GM18526 (cell line): Measurements from ENCODE around the gene GABRP.

Experiments used
- POLR2A ChIP-seq: IDR thresholded peaks from 3 replicates; pipeline ENCODE4 v1.6.1; 2011; ENCODE audit not compliant: insufficient read length; ENCODE audit errors: extremely low read depth

GABRP gene

DNA sequence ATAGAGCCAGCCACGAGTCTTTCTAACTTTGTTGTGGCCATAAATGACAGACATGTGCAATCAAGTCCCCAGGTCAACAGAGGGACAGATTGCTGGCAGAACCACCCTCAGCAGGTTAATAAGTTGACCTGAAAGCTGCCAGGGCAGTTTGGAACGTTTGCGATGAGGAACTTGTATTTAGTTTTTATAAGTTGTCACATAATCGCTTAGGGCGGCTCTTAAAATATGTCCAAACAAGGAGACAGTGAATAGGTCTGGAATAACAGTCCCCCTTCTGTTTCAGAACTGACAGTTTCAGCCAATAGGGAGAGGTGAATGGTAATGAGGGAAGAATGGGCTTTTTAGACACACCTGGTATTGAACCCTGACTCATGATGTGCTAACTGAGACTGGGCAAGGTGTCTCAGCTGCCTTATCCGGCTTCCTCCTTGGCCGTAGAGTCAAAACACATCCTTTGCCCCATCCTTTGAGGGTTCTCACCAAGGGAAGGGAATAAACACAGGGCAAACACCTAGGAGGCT is 33.6 kb upstream of the GABRP start:
- no peak for TF ChIP-seq POLR2A

DNA sequence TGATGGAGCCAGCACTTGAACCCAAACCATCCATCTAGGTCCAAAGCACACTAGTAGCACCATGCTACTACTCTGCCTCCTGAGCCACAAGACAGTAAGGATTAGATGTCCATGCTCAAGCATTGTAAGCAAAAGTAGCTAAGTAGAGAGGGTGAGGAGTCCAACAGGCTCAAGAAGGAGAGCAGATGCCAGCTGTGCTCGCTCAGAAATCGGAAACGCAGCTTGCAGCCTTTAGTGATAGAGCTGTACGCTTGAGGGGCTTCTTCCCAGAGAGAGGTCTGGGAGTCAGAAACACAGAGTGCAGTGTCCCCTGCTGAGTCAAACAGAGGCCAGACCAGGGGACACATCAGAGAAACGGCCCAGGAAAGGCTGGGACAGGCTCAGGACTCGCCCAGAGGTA is 32.7 kb upstream of the GABRP start:
- TF ChIP-seq POLR2A: no peak

DNA sequence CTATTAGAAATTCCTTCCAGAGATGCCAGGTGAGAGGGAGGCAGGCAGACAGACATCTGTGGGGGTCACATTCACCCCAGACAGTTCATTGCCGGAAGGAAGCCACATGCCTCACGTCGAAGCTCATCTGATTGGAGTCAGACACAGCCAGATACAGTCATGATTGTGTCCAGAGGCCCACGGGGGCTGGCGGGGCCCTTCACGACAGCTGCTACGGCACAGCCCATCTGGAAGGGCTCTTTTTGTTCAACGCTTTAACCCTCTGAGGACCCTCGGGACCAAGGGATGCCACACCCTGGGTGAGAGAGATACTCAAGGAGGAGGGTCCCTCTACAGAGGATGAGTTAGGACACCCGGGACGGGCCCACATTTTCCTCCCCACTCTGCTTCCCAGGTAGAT is 31.9 kb upstream of the GABRP start:
- no peak for TF ChIP-seq POLR2A

DNA sequence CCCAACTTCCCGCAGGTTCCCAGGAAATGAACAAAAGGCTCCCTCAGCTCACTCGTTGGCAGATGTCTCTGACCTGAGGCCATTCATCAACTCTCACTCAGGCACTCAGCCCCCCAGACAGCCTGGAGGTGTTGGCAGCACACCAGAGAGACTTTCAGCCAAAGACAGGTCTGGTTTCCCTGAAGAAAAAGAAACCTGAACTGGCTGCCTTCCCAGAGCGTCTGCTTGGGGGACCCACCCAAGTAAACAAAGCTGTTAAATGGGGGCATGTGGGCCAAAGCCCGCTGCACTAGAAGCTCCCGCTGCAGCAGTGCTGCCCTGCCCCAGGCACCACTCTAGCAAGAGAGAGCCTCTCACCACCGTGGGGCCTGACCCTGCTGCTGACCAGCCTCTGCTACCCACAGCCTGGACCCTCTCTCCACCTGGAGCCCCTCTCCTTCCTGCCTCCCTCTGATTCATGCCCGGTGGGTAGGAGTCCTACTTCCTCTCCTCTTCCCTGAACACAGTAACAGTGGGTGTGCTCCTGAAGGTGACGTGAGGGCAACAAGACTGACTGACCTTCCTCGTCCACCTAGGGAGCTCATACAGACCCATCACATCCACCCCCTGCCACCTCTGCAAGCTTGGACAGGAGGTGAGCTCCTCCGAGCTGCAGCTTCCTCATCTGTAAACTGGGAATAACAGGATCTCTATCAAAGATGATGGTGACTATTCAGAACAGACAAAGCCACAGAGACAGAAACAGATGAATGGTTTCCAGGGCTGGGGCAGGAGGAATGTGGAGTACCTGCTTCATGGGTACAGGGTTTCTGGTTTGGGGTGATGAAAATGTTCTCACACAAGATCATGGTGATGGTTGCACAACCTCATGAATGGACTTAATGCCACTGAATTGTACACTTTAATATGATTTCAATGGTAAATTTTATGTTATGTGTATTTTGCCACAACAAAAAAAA is 31.0 kb upstream of the GABRP start:
- TF ChIP-seq POLR2A: no peak

DNA sequence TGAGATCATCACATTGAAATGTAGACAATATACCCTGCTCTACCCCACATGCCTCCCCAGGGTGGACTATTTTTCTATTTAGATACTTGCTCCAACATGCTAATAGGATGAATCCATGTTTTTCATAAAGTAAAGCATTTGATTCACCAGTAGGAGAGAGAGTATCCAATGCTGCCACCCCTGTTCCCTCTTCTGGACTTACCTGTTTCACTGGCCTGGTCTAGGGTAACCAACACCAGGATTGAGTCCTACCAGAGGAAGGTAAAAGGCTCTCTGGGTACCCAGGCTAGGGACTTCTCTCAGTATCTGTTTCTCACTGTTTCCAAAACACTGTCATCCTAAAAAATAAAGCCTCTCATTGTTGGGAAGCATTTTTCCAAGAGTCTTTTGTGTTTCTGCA is 30.2 kb upstream of the GABRP start:
- no peak for TF ChIP-seq POLR2A

DNA sequence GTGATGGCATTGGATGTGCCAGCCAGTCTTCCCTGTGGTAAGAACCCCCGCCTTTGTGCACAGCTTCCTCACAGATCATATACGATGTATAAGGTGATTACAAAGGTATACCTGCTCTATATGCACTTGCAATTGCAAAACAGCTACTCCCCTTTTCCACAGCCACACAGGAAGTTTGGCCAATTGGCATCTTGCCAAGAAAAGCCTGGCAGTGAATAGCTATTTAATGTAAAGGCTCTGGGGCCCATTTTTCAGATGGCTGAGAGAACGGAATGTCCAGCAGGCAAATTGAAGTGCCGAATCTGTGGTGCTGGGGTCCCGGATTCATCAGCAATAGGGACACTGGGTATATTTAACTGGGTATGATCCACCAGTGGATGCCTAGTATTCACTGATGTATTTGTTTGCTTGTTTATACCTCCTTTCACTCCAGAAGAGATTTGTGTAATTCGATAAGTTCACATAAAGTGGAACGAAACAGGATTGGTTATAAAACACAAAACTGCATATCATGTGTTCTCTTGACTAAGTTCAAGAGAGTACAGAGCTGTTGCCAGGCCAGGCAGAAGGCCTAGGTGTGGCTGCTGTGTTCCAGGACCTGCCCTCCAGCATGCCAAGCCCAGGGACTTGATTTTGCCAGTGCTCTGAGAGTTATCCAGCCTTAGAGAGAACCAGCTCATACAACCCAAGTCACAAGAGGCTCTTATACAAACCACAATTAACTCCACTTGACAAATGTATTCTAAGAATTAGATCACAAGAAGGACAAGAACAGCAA is 27.7 kb upstream of the GABRP start:
- TF ChIP-seq POLR2A: no peak

DNA sequence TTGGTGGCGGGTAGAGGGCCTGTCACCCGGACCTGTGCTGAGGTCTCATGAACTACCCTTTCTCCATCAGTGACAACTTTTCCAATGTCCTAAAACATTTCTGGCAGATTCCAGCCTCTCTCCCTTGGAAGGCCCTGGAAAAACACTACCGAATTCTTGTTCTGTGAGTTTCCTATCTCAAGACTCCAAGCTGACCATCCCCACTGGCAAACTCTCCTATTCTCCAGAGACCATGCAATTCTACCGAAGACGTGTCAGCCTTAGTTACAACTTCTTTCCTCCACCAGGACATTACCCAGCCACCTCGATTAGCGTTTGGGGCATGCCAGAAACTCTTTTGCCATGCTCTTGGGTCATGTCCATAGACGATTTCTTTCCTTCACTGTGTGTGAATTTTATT is 26.8 kb upstream of the GABRP start:
- TF ChIP-seq POLR2A: no peak

DNA sequence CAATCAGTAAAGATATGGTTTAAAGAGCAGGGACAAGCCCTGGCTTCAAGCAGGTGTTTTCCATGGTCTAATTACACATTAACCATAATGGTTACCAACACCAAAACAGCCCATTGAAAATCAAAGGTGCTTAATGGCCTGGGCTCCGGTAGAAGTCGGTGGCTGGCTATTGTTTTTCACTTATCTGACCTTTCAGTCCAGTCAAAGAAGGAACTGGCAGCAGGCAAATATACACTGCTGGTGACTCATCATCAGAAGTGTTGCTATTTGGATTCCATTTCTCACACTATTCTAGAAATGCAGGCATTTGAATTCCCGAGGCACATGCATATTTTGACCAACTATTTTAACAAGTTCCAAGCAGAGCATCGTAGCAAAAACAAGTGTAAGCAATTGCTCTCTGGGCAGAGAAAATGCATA is 26.3 kb upstream of the GABRP start:
- TF ChIP-seq POLR2A: no peak

DNA sequence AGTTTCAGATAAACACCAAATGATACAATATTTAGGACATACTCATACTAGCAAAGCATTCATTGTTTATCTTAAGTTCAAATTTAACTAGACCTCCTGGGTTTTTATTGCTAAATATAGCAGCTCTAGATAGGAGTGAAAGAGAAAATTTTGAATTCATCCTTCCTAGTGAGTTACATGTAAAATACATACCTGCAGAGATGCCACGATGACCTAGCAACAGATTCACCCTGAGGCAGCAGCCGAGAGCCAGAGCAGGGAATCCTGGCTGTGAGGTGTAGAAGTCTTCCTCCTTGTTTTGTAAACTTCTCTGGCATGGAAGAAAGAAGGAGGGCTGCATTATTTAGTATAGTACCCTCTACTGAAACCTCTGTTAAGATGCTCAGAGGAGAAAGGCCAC is 25.9 kb upstream of the GABRP start:
- TF ChIP-seq POLR2A: no peak

DNA sequence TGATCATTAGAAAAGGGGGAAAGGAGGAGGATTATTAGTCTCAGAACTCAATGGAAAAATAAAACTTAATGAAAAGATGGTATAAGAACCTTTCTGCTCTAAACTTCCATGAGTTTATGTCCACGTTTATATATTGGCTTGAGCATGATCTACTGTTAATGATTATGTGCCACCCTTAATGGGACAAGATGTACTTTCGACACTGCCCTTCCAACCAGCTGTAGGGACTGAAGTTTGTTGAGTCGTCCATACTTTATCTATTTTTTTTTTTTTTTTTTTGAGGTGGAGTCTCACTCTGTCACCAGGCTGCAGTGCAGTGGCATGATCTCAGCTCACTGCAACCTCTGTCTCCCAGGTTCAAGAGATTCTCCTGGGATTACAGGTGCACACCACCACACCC is 25.0 kb upstream of the GABRP start:
- no peak for TF ChIP-seq POLR2A

DNA sequence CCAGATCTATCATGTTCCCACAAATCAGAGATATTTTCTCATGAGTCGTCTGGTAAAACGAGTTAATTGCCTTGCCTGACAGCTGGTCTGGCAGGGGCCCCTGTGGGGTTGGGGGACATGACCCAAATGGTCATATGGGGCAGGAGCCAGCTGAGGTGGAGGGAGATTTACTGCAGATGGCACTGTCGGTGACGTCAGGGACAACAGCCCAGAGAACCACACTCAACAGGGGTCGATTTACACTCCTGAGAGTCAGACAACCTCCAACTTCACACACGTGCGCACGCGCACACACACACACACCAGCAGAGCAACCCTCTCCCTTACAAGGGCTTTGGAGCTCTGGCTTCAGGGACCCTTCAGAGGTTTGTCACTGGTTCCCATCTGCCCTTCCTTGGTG is 23.4 kb upstream of the GABRP start:
- no peak for TF ChIP-seq POLR2A

DNA sequence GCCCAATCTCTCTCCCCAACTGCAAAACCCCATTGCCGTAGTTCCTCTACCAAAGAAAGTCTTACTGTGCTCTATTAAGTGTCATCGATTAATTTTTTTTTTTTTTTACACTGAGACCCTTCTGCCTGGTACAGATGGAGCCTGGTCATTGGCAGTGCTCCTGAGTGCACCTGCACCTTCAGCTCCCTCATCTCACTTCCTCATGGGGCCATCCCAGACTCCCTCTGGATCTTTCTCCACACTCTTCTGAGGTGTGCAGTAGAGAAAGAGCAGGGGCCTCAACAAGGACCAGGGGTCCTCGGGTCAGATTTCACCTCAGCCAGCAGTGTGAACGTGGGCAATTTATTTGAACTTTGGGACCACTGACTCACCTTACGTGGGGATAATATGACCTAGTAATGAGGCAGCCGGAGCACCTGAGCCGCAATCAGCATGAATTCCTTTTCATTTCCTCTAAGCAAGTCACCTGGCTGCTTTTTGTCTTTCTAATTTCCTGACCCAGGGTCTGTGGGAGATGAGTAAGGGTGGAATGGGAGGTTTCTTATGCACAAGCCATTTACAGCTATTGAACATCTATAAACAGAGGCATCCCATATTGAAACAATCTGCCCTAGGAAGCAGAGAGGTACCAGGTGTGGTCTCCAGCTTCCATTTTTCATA is 22.3 kb upstream of the GABRP start:
- TF ChIP-seq POLR2A: no peak

DNA sequence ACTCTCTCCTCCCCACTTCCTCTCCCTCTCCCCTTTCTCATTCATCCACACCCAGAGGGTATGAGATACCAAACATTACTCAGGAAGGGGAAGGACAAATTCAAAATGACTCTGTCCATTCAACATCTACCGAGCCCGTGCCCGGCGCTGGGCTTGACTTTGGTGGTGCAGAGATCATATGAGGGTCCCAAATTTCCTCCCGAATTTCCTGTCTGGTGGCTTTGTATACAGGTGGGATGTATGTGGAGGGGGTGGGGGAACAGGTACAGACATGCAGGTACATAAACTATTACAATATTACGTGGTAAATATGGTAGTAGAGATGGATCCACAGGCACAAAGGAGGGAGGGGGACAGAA is 21.8 kb upstream of the GABRP start:
- no peak for TF ChIP-seq POLR2A

DNA sequence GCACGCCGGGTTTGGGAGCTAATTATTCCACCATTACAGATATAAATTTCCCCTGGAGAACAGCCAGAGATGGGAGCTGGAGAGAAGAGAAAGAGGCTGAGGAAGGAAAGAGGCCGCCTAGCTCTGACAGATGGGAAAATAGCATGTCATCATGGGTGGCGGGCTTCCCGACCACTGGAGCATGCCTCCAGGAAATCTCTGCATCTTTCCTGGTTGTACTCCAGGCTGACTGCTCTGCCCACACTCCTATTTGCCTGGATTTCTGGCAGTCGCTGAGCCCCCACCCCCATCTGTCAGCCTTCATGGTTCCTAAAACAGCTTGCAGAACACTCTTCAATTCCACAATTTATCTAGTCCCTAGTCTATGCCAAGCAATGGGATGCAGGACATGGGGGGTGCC is 14.3 kb upstream of the GABRP start:
- no peak for TF ChIP-seq POLR2A

DNA sequence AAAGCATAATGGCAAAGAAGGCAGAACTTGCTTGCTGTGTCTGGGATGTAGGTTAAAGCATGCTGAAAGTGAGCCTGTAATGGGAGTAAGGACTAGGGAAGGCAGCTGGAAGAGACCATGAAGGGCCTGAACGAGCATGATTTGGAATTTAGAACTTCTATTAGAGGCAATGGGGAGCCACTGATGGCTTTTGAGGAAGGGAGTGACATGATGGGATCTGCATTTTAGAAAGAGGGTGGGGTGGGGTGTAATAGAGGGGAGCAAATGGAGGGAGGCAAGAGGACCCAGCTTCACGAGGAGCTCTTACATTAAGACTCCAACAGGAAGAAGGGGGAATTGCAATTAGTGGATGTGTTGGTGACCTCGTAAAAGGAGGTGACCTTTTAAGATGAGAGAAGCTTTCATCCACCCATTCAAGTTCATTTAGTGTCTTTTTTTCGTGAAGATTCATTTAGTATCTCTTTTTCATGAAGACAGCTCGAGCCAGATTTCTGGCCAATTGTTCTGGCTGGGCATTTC is 13.6 kb upstream of the GABRP start:
- TF ChIP-seq POLR2A: no peak
